SK-N-SH (cell line): ENCODE measurements around the gene CBFA2T2.

Experiments used
- CTCF ChIP-seq: fragments of 200-600 bp; sonication (generic); IDR thresholded peaks from 2 replicates; pipeline ENCODE4 v1.6.1; 2017; ENCODE audit warnings: antibody characterized with exemption, mild to moderate bottlenecking, moderate library complexity
- EP300 ChIP-seq, 2 experiments: IDR thresholded peaks; 2 replicates each; pipeline versions ENCODE4 v1.4.0 to v1.6.1; 2012; ENCODE audit warnings: borderline replicate concordance in 1 of 2, low read depth in 1 of 2, low read length in 1 of 2
- EZH2phosphoT487 ChIP-seq: fragments of 200-600 bp; sonication (generic); IDR thresholded peaks from 2 replicates; pipeline ENCODE4 v1.6.1; 2017; ENCODE audit warnings: low read depth, mixed run types, mild to moderate bottlenecking, antibody characterized with exemption, moderate library complexity, borderline replicate concordance
- POLR2AphosphoS5 ChIP-seq: IDR thresholded peaks from 2 replicates; pipeline ENCODE4 v1.6.1; 2012; ENCODE audit warnings: low read depth, low read length
- RAD21 ChIP-seq: IDR thresholded peaks from 2 replicates; pipeline ENCODE4 v1.6.1; 2012; ENCODE audit warnings: mild to moderate bottlenecking, low read length
- REST ChIP-seq: IDR thresholded peaks from 2 replicates; pipeline ENCODE4 v1.6.1; 2012; ENCODE audit warnings: mild to moderate bottlenecking, low read depth, low read length, moderate library complexity

GRCh38 chr20:33686984-33687366 is 197.1 kb downstream of the CBFA2T2 start:
- no peak for TF ChIP-seq CTCF
- no peak for TF ChIP-seq EZH2phosphoT487
- TF ChIP-seq POLR2AphosphoS5: no peak
- no peak for TF ChIP-seq EP300 (IDR thresholded peaks at IDR 0.05; ENCODE audit: borderline replicate concordance in 1 of 2, low read depth in 1 of 2, low read length in 1 of 2)
- no peak for TF ChIP-seq REST
- no peak for TF ChIP-seq RAD21
